ENCODE measurements around the gene AP1G1. TPM values are rescaled to one million over a fixed set of nuclear protein-coding genes. Genes with fewer than 3 reads are reported as not detected.
A peak's percentile ranks its signal among the peaks of the same experiment; 100 is the strongest.

AP1G1 gene
- total RNA-seq, 3 donors from 2014 or later = 65.8 to 121 (median 95.7) TPM

- no peak for DNase-seq (ENCODE audit: low spot score in 2 of 2)
- TF ChIP-seq POLR2AphosphoS5 (IDR thresholded peaks at IDR 0.05) (no peak), CTCF (IDR thresholded peaks at IDR 0.05) (no peak), POLR2A (IDR thresholded peaks at IDR 0.05) (no peak)
- Histone ChIP-seq H3K9me3 (no peaks in the 10 kb centered on the region), H3K36me3 (peaks cover 6% of the 10 kb centered on the region), H3K27ac (peak overlapping the region; percentile 94 to 96), H3K4me1 (no peaks in the 10 kb centered on the region), H3K4me3 (peak overlapping the region; percentile 91 to 100 (median 100)), H3K27me3 (no peaks in the 10 kb centered on the region)
- intact Hi-C loops (cut with DNase I; ENCODE audit: low total_unique reads) = no loop called here
Measured at GRCh38 chr16:71846431-71846830, 37.8 kb upstream of the AP1G1 start.

GRCh38 chr16:71845639-71846430, 37.2 kb upstream of the AP1G1 start, which contains the start of gene ATXN1L:
Gene ATXN1L, plus strand, starts transcription at chr16:71845976. Its CDS starts 3,765 bp downstream, at chr16:71849741.
- no peaks in the 10 kb centered on the region for H3K4me1 ChIP-seq
- peak within 1 kb of the TSS; percentile 94 to 96 for H3K27ac ChIP-seq
- peak; percentile 86 to 92 for DNase-seq (ENCODE audit: low spot score in 2 of 2)
- no peaks in the 10 kb centered on the region for H3K9me3 ChIP-seq
- H3K36me3 ChIP-seq = peaks cover 6% of the 10 kb centered on the region
- TF ChIP-seq POLR2A (IDR thresholded peaks at IDR 0.05) (peak; percentile 84), POLR2AphosphoS5 (IDR thresholded peaks at IDR 0.05) (peak; percentile 93 to 97 (median 94)), CTCF (IDR thresholded peaks at IDR 0.05) (peak in 1 of 3 donors; percentile 18)
- peak within 1 kb of the TSS; percentile 91 to 100 (median 100) for H3K4me3 ChIP-seq
- no peaks in the 10 kb centered on the region for H3K27me3 ChIP-seq
- intact Hi-C loops (cut with DNase I; ENCODE audit: low total_unique reads) = no loop called here

- no peaks in the 10 kb centered on the region for H3K27me3 ChIP-seq
- H3K4me3 ChIP-seq = no peak overlapping the region
- H3K4me1 ChIP-seq = no peaks in the 10 kb centered on the region
- no peak overlapping the region for H3K27ac ChIP-seq
- intact Hi-C loops (cut with DNase I; ENCODE audit: low total_unique reads) = no loop called here
- no peaks in the 10 kb centered on the region for H3K9me3 ChIP-seq
- H3K36me3 ChIP-seq = peaks cover 1% of the 10 kb centered on the region
- TF ChIP-seq POLR2A (IDR thresholded peaks at IDR 0.05) (no peak), CTCF (IDR thresholded peaks at IDR 0.05) (no peak), POLR2AphosphoS5 (IDR thresholded peaks at IDR 0.05) (no peak)
- no peak for DNase-seq (ENCODE audit: low spot score in 2 of 2)
Measured at GRCh38 chr16:71843572-71843971, 34.9 kb upstream of the AP1G1 start.

GRCh38 chr16:71840052-71840451, 31.4 kb upstream of the AP1G1 start:
- H3K27ac ChIP-seq = no peak overlapping the region
- TF ChIP-seq POLR2A (IDR thresholded peaks at IDR 0.05) (no peak), CTCF (IDR thresholded peaks at IDR 0.05) (no peak), POLR2AphosphoS5 (IDR thresholded peaks at IDR 0.05) (no peak)
- H3K9me3 ChIP-seq = no peaks in the 10 kb centered on the region
- no peaks in the 10 kb centered on the region for H3K4me1 ChIP-seq
- DNase-seq (ENCODE audit: low spot score in 2 of 2) = no peak
- H3K27me3 ChIP-seq = no peaks in the 10 kb centered on the region
- no peak overlapping the region for H3K4me3 ChIP-seq
- no peaks in the 10 kb centered on the region for H3K36me3 ChIP-seq
- intact Hi-C loops (cut with DNase I; ENCODE audit: low total_unique reads) = no loop called here

- H3K27me3 ChIP-seq = no peaks in the 10 kb centered on the region
- H3K9me3 ChIP-seq = no peaks in the 10 kb centered on the region
- intact Hi-C loops (cut with DNase I; ENCODE audit: low total_unique reads) = no loop called here
- no peak overlapping the region for H3K4me3 ChIP-seq
- H3K4me1 ChIP-seq = no peaks in the 10 kb centered on the region
- no peak for DNase-seq (ENCODE audit: low spot score in 2 of 2)
- no peak overlapping the region for H3K27ac ChIP-seq
- no peak for TF ChIP-seq CTCF (IDR thresholded peaks at IDR 0.05)
- no peak for TF ChIP-seq POLR2AphosphoS5 (IDR thresholded peaks at IDR 0.05)
- TF ChIP-seq POLR2A (IDR thresholded peaks at IDR 0.05) = no peak
- H3K36me3 ChIP-seq = no peaks in the 10 kb centered on the region
Measured at GRCh38 chr16:71837150-71837549, 28.5 kb upstream of the AP1G1 start.

All from breast epithelium (tissue), 4 donors.